Fibroblast of the aortic adventitia (primary cell): ENCODE results near the gene WDR72. TPM values are rescaled to one million over a fixed set of nuclear protein-coding genes. Genes with fewer than 3 reads are reported as not detected.

ENCODE experiments used
- DNase-seq: peaks from one replicate; pipeline ENCODE4 v3.0.0-alpha.2; 2010; ENCODE audit warnings: low read depth
- H3K4me3 ChIP-seq: 2 replicates; pipeline ENCODE4 v1.5.1; 2011; ENCODE audit warnings: low read depth, mild to moderate bottlenecking, control low read depth, low read length, moderate library complexity
- total RNA-seq: library from RNA; depleted of rRNA; stranded (reverse); fragments of >200 nt; gene quantifications from 2 replicates; pipeline ENCODE4 v1.2.3, GENCODE V29; 2012; ENCODE audit warnings: low replicate concordance
- TF ChIP-seq, protein P1 (sequence below): IDR thresholded peaks from 2 replicates; pipeline ENCODE4 v1.5.1; 2011; ENCODE audit warnings: mild to moderate bottlenecking, low read length, control low read depth, inconsistent platforms; ENCODE audit not compliant: insufficient read depth

WDR72 gene
- total RNA-seq, 1 donor = not detected

DNA sequence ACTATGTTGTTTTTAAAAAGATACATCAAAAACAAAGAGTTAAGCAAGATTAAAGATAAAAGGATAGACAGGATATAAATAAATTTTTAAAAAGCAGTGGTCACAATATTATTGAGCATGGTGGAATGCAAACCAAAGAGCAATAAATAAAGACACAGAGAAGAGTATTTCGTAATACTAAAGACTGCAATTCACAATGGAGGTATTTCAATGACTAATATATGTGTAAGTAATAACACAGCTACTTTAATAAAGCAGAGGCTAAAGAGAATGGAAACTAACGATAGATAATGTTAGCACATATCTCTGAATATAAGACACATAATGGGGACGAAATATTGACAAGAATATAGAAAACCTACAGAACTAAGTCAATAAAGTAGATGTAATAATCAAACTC lies 219.6 kb downstream of the WDR72 start:
- DNase-seq = no peak

DNA sequence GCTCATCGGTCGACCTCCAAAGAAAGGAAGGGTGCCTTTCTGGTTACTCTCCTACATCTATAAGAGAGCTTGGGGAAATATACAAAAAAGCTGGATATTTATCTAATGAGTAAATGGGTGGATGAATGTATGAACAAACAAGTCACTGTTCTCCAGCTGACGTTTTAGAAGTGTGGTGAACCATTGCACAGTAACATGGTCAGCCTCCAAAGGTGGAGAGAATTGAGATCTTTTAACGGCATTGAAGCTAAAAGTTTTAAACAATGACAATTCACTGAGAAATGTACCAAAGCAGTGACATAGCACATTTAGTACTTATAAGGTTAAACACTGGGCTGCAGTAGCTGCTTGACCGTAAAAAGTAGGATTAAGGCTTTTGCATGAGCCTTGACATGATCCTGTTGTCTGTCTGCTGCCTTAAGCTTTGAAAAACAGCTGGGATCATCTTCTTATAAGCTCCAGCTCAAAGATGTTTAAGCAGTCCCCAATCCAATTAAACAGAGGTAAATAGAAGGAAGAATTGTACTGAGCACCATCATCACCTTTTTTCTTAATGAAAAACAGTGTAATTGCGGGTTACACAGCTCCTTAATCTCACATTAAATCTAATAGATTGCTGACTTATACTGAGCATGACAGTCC lies 222.9 kb downstream of the WDR72 start:
- TF ChIP-seq, protein P1, sequence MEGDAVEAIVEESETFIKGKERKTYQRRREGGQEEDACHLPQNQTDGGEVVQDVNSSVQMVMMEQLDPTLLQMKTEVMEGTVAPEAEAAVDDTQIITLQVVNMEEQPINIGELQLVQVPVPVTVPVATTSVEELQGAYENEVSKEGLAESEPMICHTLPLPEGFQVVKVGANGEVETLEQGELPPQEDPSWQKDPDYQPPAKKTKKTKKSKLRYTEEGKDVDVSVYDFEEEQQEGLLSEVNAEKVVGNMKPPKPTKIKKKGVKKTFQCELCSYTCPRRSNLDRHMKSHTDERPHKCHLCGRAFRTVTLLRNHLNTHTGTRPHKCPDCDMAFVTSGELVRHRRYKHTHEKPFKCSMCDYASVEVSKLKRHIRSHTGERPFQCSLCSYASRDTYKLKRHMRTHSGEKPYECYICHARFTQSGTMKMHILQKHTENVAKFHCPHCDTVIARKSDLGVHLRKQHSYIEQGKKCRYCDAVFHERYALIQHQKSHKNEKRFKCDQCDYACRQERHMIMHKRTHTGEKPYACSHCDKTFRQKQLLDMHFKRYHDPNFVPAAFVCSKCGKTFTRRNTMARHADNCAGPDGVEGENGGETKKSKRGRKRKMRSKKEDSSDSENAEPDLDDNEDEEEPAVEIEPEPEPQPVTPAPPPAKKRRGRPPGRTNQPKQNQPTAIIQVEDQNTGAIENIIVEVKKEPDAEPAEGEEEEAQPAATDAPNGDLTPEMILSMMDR = no peak

More for the DNA sequence above, 219.6 kb downstream of the WDR72 start:
- TF ChIP-seq, protein P1 = no peak
- no peak overlapping the region for H3K4me3 ChIP-seq

DNA sequence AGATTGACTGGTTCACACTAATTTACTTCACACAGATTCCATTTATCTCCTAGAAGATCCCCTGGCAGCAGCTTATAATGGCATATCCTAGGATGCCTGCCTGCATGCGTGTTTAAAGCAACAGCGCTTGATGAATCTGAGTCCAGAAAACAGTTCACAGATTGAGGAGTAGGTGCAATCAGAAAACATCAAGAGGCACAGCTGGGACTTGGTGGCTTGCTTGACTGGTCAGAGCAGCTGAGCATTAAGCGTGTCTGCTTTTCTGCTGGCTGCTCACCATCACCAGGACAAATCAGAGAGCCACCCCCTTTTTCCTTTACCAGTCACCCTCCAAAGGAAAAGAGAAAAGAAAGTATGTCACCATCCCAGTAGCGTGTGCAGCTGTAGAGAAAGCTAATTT lies 223.6 kb downstream of the WDR72 start:
- TF ChIP-seq, protein P1 = no peak
- no peak for DNase-seq
- H3K4me3 ChIP-seq = no peak overlapping the region

More for the DNA sequence above, 222.9 kb downstream of the WDR72 start:
- no peak overlapping the region for H3K4me3 ChIP-seq
- DNase-seq = no peak

DNA sequence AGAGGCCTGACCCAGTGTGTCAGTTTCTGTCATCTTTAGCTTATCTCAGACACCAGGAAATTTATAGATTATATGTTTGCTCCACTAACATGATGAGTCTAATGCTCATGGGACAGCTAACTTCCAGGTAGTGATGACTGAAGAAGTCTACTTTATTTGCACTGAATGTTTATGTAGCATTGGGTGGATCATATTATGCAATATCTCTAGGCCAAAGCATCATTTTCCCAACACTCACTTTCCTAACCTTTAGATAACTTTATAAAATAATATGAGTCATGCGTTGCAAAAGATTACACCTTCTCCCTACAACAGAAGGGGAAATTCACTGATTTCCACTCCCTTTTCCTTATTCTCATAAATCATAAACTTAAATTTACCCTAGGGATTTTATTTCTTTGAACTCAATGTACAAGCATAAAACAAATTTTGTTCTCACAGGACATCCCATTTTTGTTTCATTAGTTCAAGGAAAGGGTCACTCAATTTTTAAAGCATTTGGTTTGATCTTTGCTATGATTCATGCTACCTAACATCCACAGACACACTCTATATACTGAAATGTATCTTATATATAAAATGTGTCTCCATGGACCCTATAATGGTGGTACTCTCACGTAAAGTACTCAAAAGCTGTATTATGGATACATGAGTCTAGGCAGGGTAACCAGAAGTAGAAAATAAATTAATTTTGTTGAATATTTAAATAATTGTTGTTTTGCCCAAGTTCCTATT lies 225.2 kb downstream of the WDR72 start:
- H3K4me3 ChIP-seq = no peak overlapping the region
- TF ChIP-seq, protein P1 = no peak
- no peak for DNase-seq

DNA sequence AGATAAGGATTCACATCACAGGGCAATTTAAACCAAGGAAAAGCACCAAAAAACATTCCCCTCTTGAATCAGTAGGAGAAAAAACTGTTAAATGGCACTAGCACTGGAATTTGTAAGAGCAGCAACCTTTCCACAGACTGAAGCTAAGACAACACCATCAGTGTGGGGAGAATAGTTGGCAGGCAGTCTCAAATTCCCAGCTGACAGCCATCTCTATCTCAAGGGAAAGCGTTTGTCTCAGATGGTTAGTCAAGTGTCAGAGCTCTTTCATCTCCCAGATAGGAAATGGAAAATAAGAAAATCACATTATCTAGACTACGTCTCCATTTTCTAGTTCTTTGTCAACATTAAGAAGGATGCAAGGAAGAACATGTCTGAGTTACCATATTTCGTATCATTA lies 228.7 kb downstream of the WDR72 start:
- DNase-seq = no peak
- TF ChIP-seq, protein P1 = no peak
- no peak overlapping the region for H3K4me3 ChIP-seq

DNA sequence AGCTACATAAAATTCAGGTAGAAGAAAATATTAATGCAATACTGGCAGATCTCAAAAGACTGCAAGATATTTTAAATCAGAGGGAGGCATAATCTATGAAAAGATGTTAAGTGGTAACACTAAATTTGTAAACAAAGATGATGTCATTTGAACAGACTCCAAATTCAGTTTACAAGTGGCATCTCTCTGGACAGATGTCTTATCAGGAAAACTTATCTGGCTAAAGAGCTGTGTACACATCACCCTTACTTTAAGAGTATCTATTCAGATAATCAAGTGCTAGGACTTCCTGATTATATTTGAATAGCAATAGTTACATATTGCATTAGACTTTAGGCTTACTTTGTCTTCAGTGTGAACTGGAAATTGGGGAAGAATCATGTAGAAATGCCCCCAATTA lies 231.5 kb downstream of the WDR72 start:
- no peak overlapping the region for H3K4me3 ChIP-seq
- DNase-seq = no peak
- TF ChIP-seq, protein P1 = no peak
